Upper lobe of left lung (tissue), 4 donors: ENCODE results near the gene HMGB2.

ENCODE experiments used
- EP300 ChIP-seq, 4 donors: sonication (generic); formaldehyde crosslinking; IDR thresholded peaks; one replicate each; pipeline ENCODE4 v1.5.1; 2017; ENCODE audit warnings: antibody characterized with exemption in 4 of 4, control low read depth in 2 of 4
- POLR2A ChIP-seq, 4 donors: fragments of 450-650 bp; IDR thresholded peaks; one replicate each; pipeline ENCODE4 v1.5.1; 2016 to 2017; ENCODE audit warnings: antibody characterized with exemption in 4 of 4, mild to moderate bottlenecking in 2 of 4
- POLR2AphosphoS5 ChIP-seq, 2 donors: sonication (generic); formaldehyde crosslinking; IDR thresholded peaks; one replicate each; pipeline ENCODE4 v1.5.1; 2017; ENCODE audit warnings: antibody characterized with exemption in 2 of 2
- TF ChIP-seq, protein P1 (sequence below), 6 experiments: fragments of 450-650 bp in 4 of 6; fragments of 200-600 bp in 2 of 6; sonication (generic) in 2 of 6; IDR thresholded peaks; one replicate each; pipeline ENCODE4 v1.5.1; 2016 to 2019; ENCODE audit warnings: antibody characterized with exemption in 6 of 6

DNA sequence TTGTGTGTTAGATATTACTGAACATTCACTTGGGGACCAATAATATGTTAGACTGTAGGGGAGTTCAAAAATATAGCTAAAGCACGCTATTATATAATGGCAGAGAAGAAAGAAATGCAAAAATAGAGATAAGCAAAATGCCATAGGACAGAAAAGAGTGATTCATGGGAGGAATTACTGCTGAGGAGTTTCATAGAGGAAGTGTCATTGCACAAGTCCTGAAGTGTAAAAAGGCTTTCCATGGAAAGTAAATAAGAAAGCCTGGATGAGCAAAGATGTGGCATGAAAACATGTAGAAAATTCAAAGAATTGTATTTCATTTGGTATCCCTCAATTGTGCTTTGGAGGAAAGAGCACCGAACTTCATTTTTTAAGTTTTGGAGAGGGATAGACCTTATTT lies 14.5 kb downstream of the HMGB2 start:
- no peak for TF ChIP-seq POLR2A (IDR thresholded peaks at IDR 0.05)
- TF ChIP-seq, protein P1, sequence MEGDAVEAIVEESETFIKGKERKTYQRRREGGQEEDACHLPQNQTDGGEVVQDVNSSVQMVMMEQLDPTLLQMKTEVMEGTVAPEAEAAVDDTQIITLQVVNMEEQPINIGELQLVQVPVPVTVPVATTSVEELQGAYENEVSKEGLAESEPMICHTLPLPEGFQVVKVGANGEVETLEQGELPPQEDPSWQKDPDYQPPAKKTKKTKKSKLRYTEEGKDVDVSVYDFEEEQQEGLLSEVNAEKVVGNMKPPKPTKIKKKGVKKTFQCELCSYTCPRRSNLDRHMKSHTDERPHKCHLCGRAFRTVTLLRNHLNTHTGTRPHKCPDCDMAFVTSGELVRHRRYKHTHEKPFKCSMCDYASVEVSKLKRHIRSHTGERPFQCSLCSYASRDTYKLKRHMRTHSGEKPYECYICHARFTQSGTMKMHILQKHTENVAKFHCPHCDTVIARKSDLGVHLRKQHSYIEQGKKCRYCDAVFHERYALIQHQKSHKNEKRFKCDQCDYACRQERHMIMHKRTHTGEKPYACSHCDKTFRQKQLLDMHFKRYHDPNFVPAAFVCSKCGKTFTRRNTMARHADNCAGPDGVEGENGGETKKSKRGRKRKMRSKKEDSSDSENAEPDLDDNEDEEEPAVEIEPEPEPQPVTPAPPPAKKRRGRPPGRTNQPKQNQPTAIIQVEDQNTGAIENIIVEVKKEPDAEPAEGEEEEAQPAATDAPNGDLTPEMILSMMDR (IDR thresholded peaks at IDR 0.05), result no peak
- no peak for TF ChIP-seq EP300 (IDR thresholded peaks at IDR 0.05)
- TF ChIP-seq POLR2AphosphoS5 (IDR thresholded peaks at IDR 0.05), result no peak
